IPS DF 19.7 (cell line): ENCODE data around the gene ARHGAP42.
"Not testable (repeated sequence)": the region's sequence is repeated elsewhere in the genome, so short reads cannot be mapped to it uniquely, and the experiment has no call there.

Experiments
- DNase-seq: peaks from one replicate; pipeline ENCODE4 v3.0.0-alpha.2; 2013; ENCODE audit warnings: low read depth, low spot score

The ARHGAP42 gene

DNA sequence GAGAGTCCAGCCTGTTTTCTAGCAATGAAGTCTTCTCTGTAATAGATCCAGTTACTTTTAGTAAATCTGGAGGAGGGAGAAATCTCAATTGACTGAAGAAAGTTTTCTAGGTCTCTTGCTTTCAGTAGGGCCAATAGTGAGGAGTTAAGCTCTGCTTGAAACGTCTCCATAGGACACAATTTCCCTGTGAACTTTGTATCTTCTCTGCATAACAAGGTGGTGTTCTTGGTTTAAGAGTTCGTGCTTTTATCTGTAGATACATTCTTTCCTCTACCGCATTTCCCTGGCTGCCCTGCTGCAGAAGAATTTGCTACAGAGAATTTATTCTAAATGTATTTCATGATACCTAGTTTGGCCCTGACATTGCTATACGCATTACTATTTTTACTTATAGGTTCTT, 183.1 kb downstream of the ARHGAP42 start:
- DNase-seq, result no peak

- no peak for DNase-seq
These were observed 186.1 kb downstream of the ARHGAP42 start for GRCh38 chr11:100872951-100873740.

DNA sequence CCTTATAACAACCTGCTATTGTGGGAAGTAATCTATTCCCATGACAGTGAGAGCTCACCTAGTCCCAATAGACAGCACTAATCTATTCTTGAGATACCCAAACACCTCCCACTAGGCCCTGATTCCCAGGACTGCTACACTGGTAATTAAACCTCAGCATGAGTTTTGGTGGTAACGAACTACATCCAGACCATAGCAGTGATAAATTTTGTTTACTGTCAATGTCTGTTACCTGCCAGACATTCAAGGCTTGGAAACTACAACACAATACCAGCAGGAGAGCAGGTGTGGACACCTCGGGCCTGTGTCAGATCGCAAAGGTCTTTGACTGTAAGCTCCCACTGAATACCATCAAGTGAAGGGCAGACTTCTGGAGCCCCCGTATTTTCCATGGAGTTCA, 187.1 kb downstream of the ARHGAP42 start:
- no peak for DNase-seq

GRCh38 chr11:100875521-100875869, 188.4 kb downstream of the ARHGAP42 start:
- no peak for DNase-seq

- peak; percentile 33 for DNase-seq
These were observed 189.9 kb downstream of the ARHGAP42 start for GRCh38 chr11:100876815-100877520.

- no peak for DNase-seq
These were observed 191.4 kb downstream of the ARHGAP42 start for GRCh38 chr11:100878474-100878873.

- DNase-seq, result no peak
These were observed 195.9 kb downstream of the ARHGAP42 start for GRCh38 chr11:100882957-100883356.

- DNase-seq, result no peak
These were observed 196.7 kb downstream of the ARHGAP42 start for GRCh38 chr11:100883830-100884229.

GRCh38 chr11:100887659-100888058, 200.6 kb downstream of the ARHGAP42 start:
- DNase-seq, result no peak

- DNase-seq, result no peak
These were observed 201.7 kb downstream of the ARHGAP42 start for GRCh38 chr11:100888836-100889235.

- no peak for DNase-seq
These were observed 202.7 kb downstream of the ARHGAP42 start for GRCh38 chr11:100889758-100890157.

GRCh38 chr11:100890789-100891188, 203.7 kb downstream of the ARHGAP42 start:
- no peak for DNase-seq

DNA sequence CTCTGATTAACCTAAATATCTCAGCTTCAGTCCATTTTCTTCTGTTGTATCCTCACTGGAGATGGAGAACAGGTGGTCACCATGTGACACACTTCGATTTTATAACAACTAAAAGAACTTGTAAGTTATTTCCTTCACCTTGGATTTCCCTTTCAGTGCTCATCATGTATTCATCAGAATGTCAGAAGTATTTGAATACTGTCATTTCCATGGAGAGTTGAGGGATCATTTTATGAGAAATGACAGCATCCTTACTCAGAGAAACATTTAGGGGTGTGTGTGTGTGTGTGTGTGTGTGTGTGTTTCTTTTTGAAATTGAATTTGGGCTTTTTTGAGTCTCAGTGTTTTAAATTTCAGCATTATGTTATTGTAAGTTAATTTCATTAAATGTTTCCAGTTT, 205.8 kb downstream of the ARHGAP42 start:
- DNase-seq, result no peak

DNA sequence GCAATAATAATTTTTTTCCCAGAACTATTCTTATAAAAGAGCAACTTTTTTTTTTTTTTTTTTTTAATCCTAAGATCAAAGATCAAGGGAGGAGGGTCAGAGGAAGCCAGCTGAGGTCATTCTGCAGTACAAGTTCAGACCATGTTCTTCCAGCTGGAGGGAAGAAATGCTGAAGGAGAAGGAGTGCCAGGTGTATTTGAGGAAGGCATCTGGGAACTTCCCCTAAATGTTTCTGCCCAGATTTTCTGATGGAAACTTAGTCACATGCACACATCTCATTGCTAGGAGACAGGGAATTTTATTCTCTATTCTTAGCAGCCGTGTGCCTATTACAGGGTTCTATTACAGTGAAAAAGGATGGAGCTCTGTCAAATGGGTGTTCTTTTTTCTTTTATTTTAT, 208.4 kb downstream of the ARHGAP42 start:
- DNase-seq, result no peak

DNA sequence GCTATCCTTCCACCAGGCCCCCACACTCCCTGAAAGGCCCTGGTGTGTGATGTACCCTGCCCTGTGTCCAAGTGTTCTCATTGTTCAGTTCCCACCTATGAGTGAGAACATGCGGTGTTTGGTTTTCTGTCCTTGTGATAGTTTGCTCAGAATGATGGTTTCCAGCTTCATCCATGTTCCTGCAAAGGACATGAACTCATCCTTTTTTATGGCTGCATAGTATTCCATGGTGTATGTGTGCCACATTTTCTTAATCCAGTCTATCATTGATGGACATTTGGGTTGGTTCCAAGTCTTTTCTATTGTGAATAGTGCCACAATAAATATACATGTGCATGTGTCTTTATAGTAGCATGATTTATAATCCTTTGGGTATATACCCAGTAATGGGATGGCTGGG, 208.9 kb downstream of the ARHGAP42 start:
- not testable (repeated sequence) for DNase-seq

- not testable (repeated sequence) for DNase-seq
These were observed 214.4 kb downstream of the ARHGAP42 start for GRCh38 chr11:100901471-100901870.

DNA sequence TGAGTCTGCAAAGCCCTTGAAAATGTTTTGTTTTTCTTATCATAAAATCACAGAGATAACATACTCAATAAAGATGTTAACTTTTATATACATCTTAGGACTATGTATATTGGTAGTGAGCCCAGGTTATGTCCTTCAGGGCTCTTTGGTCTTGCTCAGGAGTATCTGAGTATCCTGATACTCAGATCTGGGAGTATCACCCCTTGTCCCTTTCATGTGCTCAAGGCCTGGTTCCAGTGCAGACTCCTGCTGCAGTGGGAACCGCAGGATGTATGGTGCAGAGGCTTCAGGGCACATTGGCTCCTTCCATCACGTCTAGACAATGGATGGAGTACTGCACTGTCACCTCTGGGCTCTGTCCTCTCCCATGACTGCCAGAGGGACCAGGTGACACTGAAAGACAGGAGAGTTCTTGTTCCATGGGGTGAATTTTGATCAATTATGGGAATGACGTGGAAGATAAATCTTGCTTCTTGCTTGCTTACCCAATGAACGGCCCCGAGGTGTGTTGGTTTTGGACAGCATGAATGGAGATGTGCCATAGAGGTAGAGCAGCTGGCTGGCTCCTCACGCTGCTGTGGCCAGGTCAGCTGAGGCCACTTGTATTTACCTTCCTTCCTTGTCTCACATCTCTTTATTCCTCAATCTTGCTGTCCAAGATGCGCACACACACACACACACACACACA, 215.5 kb downstream of the ARHGAP42 start:
- no peak for DNase-seq

DNA sequence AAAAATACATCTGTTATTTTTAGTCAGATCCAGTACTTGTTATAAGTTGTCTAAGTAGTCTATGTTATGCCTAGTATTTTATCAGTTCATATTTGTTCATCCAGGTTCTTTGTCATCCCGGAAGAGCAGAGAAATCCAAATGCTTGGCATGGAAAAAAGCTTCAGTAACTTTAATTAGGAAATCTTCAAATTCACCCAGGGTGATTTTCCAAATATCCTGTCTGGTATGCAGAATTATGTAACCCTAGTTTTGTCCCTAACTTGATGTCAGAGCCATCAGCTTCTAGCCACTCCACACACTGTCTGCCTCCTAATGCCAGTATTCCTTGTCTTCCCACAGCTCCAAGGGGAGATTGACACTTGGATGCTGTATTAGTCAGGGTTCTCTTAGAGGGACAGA, 216.2 kb downstream of the ARHGAP42 start:
- DNase-seq, result no peak

DNA sequence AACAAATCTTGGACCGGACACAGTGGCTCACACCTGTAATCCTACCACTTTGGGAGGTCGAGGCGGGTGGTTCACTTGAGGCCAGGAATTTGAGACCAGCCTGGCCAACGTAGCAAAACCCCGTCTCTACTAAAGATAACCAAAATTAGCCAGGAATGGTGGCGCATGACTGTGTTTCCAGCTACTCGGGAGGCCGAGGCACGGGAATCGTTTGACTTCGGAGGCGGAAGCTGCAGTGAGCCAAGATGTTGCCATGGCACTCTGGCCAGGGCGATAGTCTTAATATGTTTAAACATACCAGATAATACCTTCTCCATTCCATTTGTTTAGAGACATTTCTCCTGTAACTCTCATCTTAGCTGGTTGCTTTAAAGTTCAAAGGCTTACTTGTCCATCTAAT, 218.6 kb downstream of the ARHGAP42 start:
- no peak for DNase-seq

DNA sequence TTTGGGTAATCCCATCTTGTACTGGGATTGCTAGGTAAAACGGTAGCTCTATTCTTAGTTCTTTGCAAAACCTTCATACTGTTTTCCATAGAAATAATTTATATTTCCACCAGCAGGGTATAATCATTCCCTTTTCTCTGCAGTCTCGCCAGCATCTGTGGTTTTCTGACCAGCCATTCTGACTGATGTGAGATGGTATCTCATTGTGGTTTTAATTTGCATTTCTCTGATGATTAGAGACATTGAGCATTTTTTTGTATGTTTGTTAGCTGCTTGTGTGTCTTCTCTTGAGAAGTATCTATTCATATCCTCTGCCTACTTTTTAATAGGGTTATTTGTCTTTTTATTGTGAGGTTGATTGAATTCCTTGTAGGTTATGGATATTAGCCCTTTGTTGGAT, 221.7 kb downstream of the ARHGAP42 start:
- no peak for DNase-seq

GRCh38 chr11:100910808-100911207, 223.7 kb downstream of the ARHGAP42 start:
- no peak for DNase-seq

DNA sequence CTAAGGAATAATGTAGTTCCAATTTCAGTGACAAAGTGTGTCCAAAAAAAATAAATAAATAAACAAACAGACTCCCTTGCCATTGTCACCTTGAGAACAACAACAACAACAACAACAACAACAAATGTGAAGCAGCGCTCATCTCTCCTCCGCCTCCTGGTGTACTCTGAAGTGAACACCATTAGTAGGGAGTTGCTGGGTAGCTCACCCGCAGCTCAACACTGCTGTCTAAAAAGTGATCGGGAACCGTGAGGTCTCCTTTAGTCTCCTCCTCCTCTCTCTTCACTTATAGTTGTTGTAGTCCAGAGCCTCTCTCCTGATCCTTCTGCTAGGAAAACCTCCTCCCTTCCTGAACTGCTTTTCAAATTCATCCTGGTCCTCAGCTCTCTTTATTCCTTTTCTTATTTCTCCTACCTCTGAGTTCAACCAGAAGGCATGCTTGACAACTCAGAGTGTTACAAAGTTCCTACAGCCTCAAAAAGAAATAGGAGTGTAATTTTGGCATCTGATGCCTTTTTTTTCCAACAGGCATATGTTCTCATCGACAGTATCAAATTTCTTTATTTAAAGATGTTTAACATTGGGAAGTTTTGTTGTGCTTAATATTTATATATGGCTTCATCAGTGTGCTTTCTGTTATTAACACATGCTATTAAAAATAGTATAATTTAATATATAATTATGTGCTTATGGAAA, 227.5 kb downstream of the ARHGAP42 start:
- DNase-seq, result no peak
